IPS DF 19.7 (cell line): ENCODE measurements around the gene FGD5.

ENCODE experiments used
- DNase-seq: peaks from one replicate; pipeline ENCODE4 v3.0.0-alpha.2; 2013; ENCODE audit warnings: low read depth, low spot score

The FGD5 gene, protein sequence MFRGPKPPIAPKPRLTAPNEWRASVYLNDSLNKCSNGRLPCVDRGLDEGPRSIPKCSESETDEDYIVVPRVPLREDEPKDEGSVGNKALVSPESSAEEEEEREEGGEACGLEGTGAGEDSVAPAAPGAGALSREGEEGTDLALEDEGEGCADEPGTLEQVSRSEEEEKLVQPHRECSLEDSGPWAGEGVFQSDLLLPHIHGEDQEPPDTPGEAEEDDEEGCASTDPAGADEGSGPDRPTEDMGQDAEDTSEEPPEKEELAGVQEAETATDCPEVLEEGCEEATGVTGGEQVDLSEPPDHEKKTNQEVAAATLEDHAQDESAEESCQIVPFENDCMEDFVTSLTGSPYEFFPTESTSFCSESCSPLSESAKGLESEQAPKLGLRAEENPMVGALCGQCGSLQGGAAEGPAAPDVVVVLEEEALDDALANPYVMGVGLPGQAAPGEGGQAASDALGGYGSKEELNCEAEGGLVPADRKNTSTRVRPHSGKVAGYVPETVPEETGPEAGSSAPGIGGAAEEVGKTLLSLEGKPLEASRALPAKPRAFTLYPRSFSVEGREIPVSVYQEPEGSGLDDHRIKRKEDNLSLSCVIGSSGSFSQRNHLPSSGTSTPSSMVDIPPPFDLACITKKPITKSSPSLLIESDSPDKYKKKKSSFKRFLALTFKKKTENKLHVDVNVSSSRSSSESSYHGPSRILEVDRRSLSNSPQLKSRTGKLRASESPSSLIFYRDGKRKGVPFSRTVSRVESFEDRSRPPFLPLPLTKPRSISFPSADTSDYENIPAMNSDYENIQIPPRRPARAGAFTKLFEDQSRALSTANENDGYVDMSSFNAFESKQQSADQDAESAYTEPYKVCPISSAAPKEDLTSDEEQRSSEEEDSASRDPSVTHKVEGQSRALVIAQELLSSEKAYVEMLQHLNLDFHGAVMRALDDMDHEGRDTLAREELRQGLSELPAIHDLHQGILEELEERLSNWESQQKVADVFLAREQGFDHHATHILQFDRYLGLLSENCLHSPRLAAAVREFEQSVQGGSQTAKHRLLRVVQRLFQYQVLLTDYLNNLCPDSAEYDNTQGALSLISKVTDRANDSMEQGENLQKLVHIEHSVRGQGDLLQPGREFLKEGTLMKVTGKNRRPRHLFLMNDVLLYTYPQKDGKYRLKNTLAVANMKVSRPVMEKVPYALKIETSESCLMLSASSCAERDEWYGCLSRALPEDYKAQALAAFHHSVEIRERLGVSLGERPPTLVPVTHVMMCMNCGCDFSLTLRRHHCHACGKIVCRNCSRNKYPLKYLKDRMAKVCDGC (N-terminal part only)

GRCh38 chr3:14818804-14819500, at the start of gene FGD5:
Gene FGD5 (plus strand): TSS chr3:14818962. CDS start chr3:14819072, 110 bp downstream.
- no peak for DNase-seq

DNA sequence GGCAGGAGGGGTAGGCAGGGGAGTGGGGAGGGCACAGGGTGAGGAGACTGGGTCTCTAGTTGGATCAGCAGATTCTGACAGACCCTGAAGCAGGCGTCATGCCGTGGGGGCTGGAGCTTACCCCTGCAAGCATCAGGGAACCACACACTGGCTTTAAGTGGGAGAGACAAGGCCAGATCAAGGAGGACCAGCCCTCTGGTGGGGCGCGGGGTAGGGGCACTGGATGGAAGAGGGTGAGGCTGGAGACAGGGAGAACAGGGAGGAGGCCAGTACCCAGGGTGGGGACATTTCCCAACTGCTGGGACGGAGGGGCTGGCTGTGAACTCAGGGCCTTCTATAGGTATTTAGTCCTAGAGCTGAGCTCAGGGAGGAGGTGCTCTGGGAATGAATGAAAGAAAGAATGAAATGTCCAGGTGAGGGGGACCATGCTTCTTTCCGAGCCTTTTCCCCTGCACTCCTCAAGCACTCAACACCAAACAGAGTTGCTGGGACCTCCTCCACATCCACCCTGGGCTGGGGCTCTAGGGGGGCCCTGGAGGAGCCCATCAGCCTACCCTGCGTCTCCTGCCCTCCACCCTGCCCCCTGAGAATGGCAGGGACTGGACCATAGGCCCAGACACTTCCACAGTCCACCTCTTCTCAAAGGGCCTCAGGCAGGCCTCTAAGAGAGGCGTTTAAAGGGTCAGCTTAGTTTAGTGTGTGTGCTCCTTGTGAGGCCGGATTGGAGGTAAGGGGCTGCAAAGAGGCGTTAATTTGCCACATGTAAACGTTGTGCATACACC, 49.0 kb upstream of the FGD5 start:
- DNase-seq, result no peak

- DNase-seq, result no peak
Observed at GRCh38 chr3:14770591-14770990, 48.2 kb upstream of the FGD5 start.

- no peak for DNase-seq
Observed at GRCh38 chr3:14771593-14772497, 46.9 kb upstream of the FGD5 start.

- DNase-seq, result no peak
Observed at GRCh38 chr3:14772533-14773138, 46.1 kb upstream of the FGD5 start.

DNA sequence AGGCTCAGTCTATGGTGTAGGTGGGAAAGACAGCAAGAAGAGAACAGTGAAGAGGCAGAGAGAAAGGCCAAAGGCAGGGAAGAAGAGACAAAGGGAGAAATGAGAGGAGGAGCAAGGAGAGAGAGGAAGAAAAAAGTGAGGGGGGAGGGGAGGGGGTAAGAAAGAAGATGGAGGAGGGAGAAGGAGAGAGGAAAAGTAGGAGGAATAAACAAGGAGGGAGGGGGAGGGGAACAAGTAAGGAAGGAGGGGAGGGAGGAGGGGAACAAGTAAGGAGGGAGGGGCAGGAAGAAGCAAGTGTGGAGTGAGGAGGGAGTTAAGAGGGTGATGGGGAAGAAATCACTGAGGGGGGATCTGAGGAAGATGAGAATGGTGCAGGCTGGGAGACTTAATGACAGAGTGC, 45.5 kb upstream of the FGD5 start:
- no peak for DNase-seq

DNA sequence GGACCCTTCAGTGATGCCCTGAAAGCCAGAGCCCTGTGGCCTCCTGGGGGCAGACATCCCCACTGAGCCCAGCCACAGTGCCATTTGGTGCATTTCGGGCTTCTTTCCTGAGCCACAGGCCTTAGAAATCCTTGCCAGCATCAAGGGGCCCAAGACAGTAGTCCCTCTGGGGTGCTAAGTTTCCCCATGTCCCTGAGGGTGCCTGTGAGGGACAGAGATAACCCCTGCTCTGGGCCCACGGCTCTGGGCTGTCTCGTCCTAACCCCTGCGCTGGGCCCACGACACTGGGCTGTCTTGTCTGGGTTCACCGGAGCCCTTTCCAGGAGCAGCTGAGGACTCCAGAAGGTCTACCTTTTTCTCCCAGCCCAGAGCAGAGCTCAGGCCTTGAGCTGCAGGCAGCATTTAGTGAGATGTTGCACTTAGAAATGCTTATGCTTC, 45.1 kb upstream of the FGD5 start:
- DNase-seq, result no peak

GRCh38 chr3:14774431-14774830, 44.3 kb upstream of the FGD5 start:
- DNase-seq, result no peak

GRCh38 chr3:14775011-14775410, 43.8 kb upstream of the FGD5 start:
- no peak for DNase-seq

GRCh38 chr3:14775563-14775962, 43.2 kb upstream of the FGD5 start:
- DNase-seq, result no peak

DNA sequence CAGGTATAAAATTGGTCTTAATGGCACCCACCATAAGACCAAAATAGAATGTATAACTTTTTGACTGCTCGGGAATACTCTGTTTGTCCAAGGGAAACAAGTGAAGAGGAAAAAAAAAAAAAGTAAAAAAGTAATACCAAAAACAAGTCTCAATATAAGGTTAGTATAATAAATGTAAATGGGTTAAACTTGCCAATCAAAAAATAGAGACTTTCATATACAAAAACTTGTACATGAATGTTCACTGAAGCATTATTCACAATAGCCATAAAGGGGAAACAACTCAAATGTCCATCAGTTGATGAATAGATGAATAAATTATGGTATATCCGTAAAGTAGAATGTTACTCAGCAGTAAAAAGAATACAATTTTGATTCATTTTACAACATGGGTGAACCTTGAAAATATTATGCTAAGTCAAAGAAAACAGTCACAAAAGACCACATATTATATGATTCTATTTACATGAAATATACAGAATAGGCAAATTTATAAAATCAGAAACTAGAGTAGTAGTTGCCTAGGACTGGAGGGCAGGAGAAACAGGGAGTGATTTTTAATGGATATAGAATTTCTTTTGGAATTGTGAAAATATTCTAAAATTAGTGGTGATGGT, 39.6 kb upstream of the FGD5 start:
- DNase-seq, result no peak

DNA sequence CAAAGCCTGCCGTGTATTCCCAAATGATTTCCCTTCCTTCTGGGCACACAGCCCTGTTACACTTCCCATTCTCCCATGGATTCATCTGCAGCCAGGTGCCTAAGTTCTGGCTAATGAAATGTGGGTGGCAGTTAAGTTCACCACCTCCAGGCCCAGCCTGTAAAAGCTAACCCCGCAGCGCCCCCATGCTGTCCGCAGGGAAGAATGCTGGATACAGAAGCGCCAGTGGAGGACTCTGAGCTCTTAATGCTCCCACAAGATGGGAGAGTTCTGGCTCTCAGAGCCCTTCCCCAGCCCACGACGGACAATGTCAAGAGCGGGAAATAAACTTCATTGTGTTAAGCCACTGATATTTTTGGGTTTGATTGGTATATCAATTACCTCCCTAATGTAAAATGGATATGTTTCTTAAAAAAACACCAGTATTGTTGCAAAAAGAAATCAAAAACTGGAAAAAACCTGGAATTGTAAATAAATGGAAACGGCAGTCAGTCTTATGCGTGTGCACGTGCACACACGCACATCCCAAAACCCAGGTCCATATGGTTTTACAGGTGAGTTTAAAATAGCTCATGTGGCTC, 37.7 kb upstream of the FGD5 start:
- peak; percentile 72 for DNase-seq

- DNase-seq, result no peak
Observed at GRCh38 chr3:14783480-14784086, 35.2 kb upstream of the FGD5 start.

DNA sequence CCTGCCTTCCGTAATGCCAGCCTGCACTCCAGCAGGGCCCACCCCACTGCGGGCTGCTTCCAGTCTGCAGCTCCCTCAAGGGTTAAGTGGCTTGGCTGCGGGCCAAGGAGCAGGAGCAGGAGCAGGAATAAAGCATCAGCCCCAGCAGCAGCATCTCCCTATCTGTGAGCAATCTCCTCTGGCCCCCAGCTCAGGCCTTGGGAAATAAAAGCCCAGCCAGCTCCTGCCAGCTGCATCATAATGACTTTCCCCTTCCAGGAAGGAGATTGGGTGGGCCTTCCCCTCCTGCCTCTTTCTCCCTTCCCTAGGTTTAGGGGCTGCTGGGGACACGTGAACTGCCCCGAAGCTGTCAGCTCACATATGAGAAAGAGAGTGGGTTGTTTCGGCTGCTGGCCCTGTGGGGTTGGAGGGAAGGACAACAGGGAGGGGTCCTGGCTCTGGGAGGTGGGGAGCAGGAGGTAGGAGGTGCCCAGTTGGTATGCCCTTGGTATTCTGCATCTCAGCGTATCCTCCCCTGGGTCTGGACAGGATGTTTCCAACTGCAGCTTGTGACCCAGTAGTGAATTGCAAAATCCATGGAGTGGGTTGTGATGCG, 34.6 kb upstream of the FGD5 start:
- no peak for DNase-seq

DNA sequence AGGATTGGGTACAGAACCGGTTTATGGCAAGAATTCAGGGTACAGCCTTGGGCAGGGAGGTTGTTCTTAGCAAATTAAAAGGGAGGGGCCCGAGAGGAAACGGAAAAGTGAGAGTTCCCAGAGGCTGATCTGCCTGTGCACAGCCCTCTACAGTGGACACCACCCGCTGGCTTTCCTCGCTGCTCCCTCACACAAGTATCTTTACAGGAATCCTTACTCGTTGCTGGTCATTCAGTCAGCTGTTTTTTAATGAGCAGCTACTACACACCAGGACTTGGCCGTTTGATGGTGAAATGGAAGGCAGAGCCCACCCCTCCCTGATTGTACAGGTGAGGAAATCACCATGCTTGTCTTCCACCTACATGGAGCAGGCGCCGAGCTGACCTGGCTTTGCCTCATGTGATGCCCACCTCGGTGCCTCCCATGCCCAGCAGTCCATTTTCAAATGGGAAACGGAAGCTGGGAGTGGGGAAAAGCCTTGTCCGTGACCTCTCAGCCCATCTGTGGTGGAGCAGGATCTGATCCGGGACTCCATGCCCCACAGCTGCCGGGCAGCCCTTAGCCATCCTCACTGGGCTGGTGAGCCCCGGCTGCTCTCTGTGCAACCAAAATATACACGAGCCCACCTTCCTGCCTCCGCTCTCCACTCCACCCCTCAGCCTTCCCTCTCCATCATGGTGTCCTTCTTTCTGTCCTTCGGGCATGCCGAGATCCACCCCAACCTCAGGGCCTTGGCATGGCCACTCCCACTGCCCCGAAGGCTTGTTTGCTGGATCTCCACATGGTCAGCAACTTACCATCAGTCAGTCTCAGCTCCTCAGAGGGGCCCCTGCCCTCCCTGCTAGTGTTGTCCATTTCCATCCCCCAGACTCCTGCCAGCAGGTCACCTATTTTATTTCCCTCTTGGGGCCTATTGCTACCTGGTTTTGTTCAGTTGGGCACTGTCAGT, 33.3 kb upstream of the FGD5 start:
- no peak for DNase-seq

GRCh38 chr3:14786369-14786768, 32.4 kb upstream of the FGD5 start:
- no peak for DNase-seq
